Measurements from ENCODE around the gene UFD1. TPM values are rescaled to one million over a fixed set of nuclear protein-coding genes. Genes with fewer than 3 reads are reported as not detected.

The UFD1 gene
- total and polyA plus RNA-seq, 2 experiments from 2014 or later: 23.4 to 77.3 TPM

GRCh38 chr22:19434829-19435580 lies 44.0 kb downstream of the UFD1 start:
- H3K4me3 ChIP-seq: no peak overlapping the region
- H3K9me3 ChIP-seq (ENCODE audit: low read depth): no peaks in the 10 kb centered on the region
- DNase-seq (ENCODE audit: low read depth in 1 of 2, low spot score in 1 of 2): no peak
- no peaks in the 10 kb centered on the region for H3K27me3 ChIP-seq
- peaks cover 13% of the 10 kb centered on the region for H3K36me3 ChIP-seq
- no peak for TF ChIP-seq CTCF (IDR thresholded peaks at IDR 0.05; ENCODE audit: low read depth, low read length)
- peaks cover 8% of the 10 kb centered on the region for H3K4me1 ChIP-seq (ENCODE audit: low read depth)
- no peak overlapping the region for H3K27ac ChIP-seq

GRCh38 chr22:19434401-19434800 lies 44.6 kb downstream of the UFD1 start:
- H3K27ac ChIP-seq: no peak overlapping the region
- DNase-seq (ENCODE audit: low read depth in 1 of 2, low spot score in 1 of 2): no peak
- TF ChIP-seq CTCF (IDR thresholded peaks at IDR 0.05; ENCODE audit: low read depth, low read length): no peak
- H3K27me3 ChIP-seq: no peaks in the 10 kb centered on the region
- H3K4me3 ChIP-seq: no peak overlapping the region
- no peaks in the 10 kb centered on the region for H3K9me3 ChIP-seq (ENCODE audit: low read depth)
- H3K4me1 ChIP-seq (ENCODE audit: low read depth): peaks cover 13% of the 10 kb centered on the region
- peaks cover 13% of the 10 kb centered on the region for H3K36me3 ChIP-seq

- H3K9me3 ChIP-seq (ENCODE audit: low read depth): no peaks in the 10 kb centered on the region
- peaks cover 13% of the 10 kb centered on the region for H3K4me1 ChIP-seq (ENCODE audit: low read depth)
Observed at GRCh38 chr22:19432133-19432851, 46.7 kb downstream of the UFD1 start, which contains the start of gene MRPL40. Gene MRPL40 (plus strand): TSS chr22:19432545. CDS start chr22:19432555, 10 bp downstream.

GRCh38 chr22:19431649-19432132 lies 47.3 kb downstream of the UFD1 start, which contains the start of gene HIRA:
Gene HIRA (minus strand): TSS chr22:19431733. CDS start chr22:19431476, 257 bp downstream.
- Histone ChIP-seq H3K36me3 (peaks cover 13% of the 10 kb centered on the region), H3K27me3 (no peaks in the 10 kb centered on the region), H3K27ac (peak within 1 kb of the TSS; percentile 96), H3K4me1 (ENCODE audit: low read depth) (peaks cover 13% of the 10 kb centered on the region), H3K4me3 (peak within 1 kb of the TSS; percentile 56), H3K9me3 (ENCODE audit: low read depth) (no peaks in the 10 kb centered on the region)
- TF ChIP-seq CTCF (IDR thresholded peaks at IDR 0.05; ENCODE audit: low read depth, low read length): no peak
- DNase-seq (ENCODE audit: low read depth in 1 of 2, low spot score in 1 of 2): peak; percentile 84 to 87

More at GRCh38 chr22:19432133-19432851, 46.7 kb downstream of the UFD1 start, which contains the start of gene MRPL40:
- DNase-seq (ENCODE audit: low read depth in 1 of 2, low spot score in 1 of 2): peak; percentile 96 to 98
- H3K36me3 ChIP-seq: peaks cover 13% of the 10 kb centered on the region
- H3K27ac ChIP-seq: peak within 1 kb of the TSS; percentile 94
- H3K4me3 ChIP-seq: peak within 1 kb of the TSS; percentile 56
- peak; percentile 6 for TF ChIP-seq CTCF (IDR thresholded peaks at IDR 0.05; ENCODE audit: low read depth, low read length)
- no peaks in the 10 kb centered on the region for H3K27me3 ChIP-seq

- no peaks in the 10 kb centered on the region for H3K27me3 ChIP-seq
- no peaks in the 10 kb centered on the region for H3K9me3 ChIP-seq (ENCODE audit: low read depth)
- peak overlapping the region; percentile 96 for H3K27ac ChIP-seq
- peaks cover 13% of the 10 kb centered on the region for H3K4me1 ChIP-seq (ENCODE audit: low read depth)
- peak overlapping the region; percentile 56 for H3K4me3 ChIP-seq
- H3K36me3 ChIP-seq: peaks cover 13% of the 10 kb centered on the region
- TF ChIP-seq CTCF (IDR thresholded peaks at IDR 0.05; ENCODE audit: low read depth, low read length): peak; percentile 22
- DNase-seq (ENCODE audit: low read depth in 1 of 2, low spot score in 1 of 2): peak; percentile 39 to 58
Observed at GRCh38 chr22:19430890-19431541, 48.0 kb downstream of the UFD1 start.
